ENCODE results near the gene OR2T4.

- no peak for TF ChIP-seq EZH2phosphoT487 (IDR thresholded peaks at IDR 0.05; ENCODE audit: unreplicated experiment)
- no peak for TF ChIP-seq REST (IDR thresholded peaks at IDR 0.05; ENCODE audit: unreplicated experiment)
- no peak for TF ChIP-seq CTCF (conservative IDR thresholded peaks at IDR 0.05; ENCODE audit: low read depth in 2 of 2)
- TF ChIP-seq CREB1 (CRISPR knock-in tag; IDR thresholded peaks at IDR 0.05; ENCODE audit: low read depth) = no peak
- no peak for TF ChIP-seq JUNB (IDR thresholded peaks at IDR 0.05; ENCODE audit: unreplicated experiment)
- no peak for TF ChIP-seq POLR2AphosphoS5 (IDR thresholded peaks at IDR 0.05; ENCODE audit: low read depth)
- no peak for TF ChIP-seq ETS1 (IDR thresholded peaks at IDR 0.05)
- no peak for TF ChIP-seq EZH2 (IDR thresholded peaks at IDR 0.05; ENCODE audit: low read depth, unreplicated experiment)
- no peak for TF ChIP-seq ZNF114 (CRISPR knock-in tag; IDR thresholded peaks at IDR 0.05)
These were observed 15.5 kb downstream of the OR2T4 start for GRCh38 chr1:248376916-248377315.

All from GM23338 (cell line).